BE2C (cell line): ENCODE results near the gene XYLT2.

ENCODE experiments used
- DNase-seq: peaks from one replicate; pipeline ENCODE4 v3.0.0-alpha.2; 2020
- H3K27me3 ChIP-seq: fragments of 250-450 bp; sonication (Bioruptor Pico); 2 replicates; pipeline ENCODE4 v1.5.1; 2020; ENCODE audit warnings: mild to moderate bottlenecking
- H3K36me3 ChIP-seq: fragments of 250-450 bp; sonication (Bioruptor Pico); 2 replicates; pipeline ENCODE4 v1.5.1; 2020; ENCODE audit warnings: mild to moderate bottlenecking
- H3K4me1 ChIP-seq: fragments of 250-450 bp; sonication (Bioruptor Pico); 2 replicates; pipeline ENCODE4 v1.5.1; 2020
- H3K4me3 ChIP-seq: 2 replicates; pipeline ENCODE4 v1.5.1; 2011; ENCODE audit warnings: low read depth, low read length
- H3K9me3 ChIP-seq: fragments of 250-450 bp; sonication (Bioruptor Pico); 2 replicates; pipeline ENCODE4 v1.5.1; 2020
- CTCF ChIP-seq: IDR thresholded peaks from 2 replicates; pipeline ENCODE4 v1.5.1; 2012; ENCODE audit warnings: mild to moderate bottlenecking, low read depth, low read length

XYLT2 gene

GRCh38 chr17:50303051-50303450, 42.9 kb upstream of the XYLT2 start:
- no peaks in the 10 kb centered on the region for H3K9me3 ChIP-seq
- no peak overlapping the region for H3K4me3 ChIP-seq
- DNase-seq: no peak
- no peak for TF ChIP-seq CTCF
- H3K27me3 ChIP-seq: no peaks in the 10 kb centered on the region
- no peaks in the 10 kb centered on the region for H3K4me1 ChIP-seq
- no peaks in the 10 kb centered on the region for H3K36me3 ChIP-seq

GRCh38 chr17:50303596-50303995, 42.3 kb upstream of the XYLT2 start:
- TF ChIP-seq CTCF: no peak
- no peaks in the 10 kb centered on the region for H3K27me3 ChIP-seq
- no peak for DNase-seq
- no peaks in the 10 kb centered on the region for H3K36me3 ChIP-seq
- H3K4me1 ChIP-seq: no peaks in the 10 kb centered on the region
- no peaks in the 10 kb centered on the region for H3K9me3 ChIP-seq
- no peak overlapping the region for H3K4me3 ChIP-seq

- no peaks in the 10 kb centered on the region for H3K36me3 ChIP-seq
- no peaks in the 10 kb centered on the region for H3K27me3 ChIP-seq
- no peak for TF ChIP-seq CTCF
- no peaks in the 10 kb centered on the region for H3K4me1 ChIP-seq
- no peaks in the 10 kb centered on the region for H3K9me3 ChIP-seq
- no peak for DNase-seq
- no peak overlapping the region for H3K4me3 ChIP-seq
Measured at GRCh38 chr17:50304781-50305404, 41.0 kb upstream of the XYLT2 start.

- H3K36me3 ChIP-seq: no peaks in the 10 kb centered on the region
- H3K4me1 ChIP-seq: no peaks in the 10 kb centered on the region
- DNase-seq: no peak
- H3K27me3 ChIP-seq: no peaks in the 10 kb centered on the region; the same call in 1 of the 2 replicates
- no peaks in the 10 kb centered on the region for H3K9me3 ChIP-seq
- no peak overlapping the region for H3K4me3 ChIP-seq
- no peak for TF ChIP-seq CTCF
Measured at GRCh38 chr17:50307654-50308053, 38.3 kb upstream of the XYLT2 start.

GRCh38 chr17:50308666-50309065, 37.3 kb upstream of the XYLT2 start:
- Histone ChIP-seq H3K36me3 (no peaks in the 10 kb centered on the region), H3K4me3 (no peak overlapping the region), H3K4me1 (no peaks in the 10 kb centered on the region), H3K9me3 (no peaks in the 10 kb centered on the region), H3K27me3 (peaks cover 5% of the 10 kb centered on the region)
- DNase-seq: no peak
- TF ChIP-seq CTCF: no peak

- Histone ChIP-seq H3K9me3 (0 out of 2 replicates have a peak, but pooled peaks cover 2% of the 10 kb centered on the region), H3K27me3 (peaks cover 14% of the 10 kb centered on the region), H3K36me3 (no peaks in the 10 kb centered on the region), H3K4me3 (no peak overlapping the region), H3K4me1 (no peaks in the 10 kb centered on the region)
- no peak for TF ChIP-seq CTCF
- DNase-seq: no peak
Measured at GRCh38 chr17:50310455-50311111, 35.3 kb upstream of the XYLT2 start.
